ENCODE data around the gene NOM1.

DNA sequence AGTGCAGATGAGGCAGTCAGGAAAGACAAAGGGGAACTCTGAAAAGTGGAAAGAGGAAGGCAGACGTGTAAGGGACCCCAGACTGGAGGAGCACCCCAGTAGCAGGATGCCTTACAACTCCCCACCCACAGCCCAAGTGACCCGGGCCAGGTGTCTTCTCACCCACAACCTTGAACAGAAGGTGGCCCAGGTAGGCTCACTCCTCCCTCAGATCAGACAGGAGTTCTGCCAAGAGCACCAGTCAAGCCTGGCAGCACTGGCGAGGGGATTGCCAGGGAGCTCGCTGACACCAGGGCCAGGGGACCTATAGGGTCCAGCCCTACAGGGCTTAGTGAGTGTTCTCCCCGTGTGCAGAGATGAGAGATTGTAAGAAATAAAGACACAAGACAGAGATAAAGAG is 29.4 kb upstream of the NOM1 start:
- TF ChIP-seq, protein P1, sequence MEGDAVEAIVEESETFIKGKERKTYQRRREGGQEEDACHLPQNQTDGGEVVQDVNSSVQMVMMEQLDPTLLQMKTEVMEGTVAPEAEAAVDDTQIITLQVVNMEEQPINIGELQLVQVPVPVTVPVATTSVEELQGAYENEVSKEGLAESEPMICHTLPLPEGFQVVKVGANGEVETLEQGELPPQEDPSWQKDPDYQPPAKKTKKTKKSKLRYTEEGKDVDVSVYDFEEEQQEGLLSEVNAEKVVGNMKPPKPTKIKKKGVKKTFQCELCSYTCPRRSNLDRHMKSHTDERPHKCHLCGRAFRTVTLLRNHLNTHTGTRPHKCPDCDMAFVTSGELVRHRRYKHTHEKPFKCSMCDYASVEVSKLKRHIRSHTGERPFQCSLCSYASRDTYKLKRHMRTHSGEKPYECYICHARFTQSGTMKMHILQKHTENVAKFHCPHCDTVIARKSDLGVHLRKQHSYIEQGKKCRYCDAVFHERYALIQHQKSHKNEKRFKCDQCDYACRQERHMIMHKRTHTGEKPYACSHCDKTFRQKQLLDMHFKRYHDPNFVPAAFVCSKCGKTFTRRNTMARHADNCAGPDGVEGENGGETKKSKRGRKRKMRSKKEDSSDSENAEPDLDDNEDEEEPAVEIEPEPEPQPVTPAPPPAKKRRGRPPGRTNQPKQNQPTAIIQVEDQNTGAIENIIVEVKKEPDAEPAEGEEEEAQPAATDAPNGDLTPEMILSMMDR (IDR thresholded peaks at IDR 0.05) = no peak
- no peak for TF ChIP-seq ZFX (IDR thresholded peaks at IDR 0.05; ENCODE audit: borderline replicate concordance)
